SK-N-SH treated with all-trans-retinoic acid at 6 μM for 48 hours (cell line): Measurements from ENCODE around the gene TTBK2.
"Not testable (repeated sequence)": the region's sequence is repeated elsewhere in the genome, so short reads cannot be mapped to it uniquely, and the experiment has no call there.

ENCODE experiments used
- ATAC-seq: fragments of 200-7000 bp; cut with Tn5 transposase; 3 replicates; pipeline ENCODE4 v1.9.1; 2020; ENCODE audit warnings: mild to moderate bottlenecking, moderate library complexity
- ARNTL ChIP-seq: fragments of 450-650 bp; formaldehyde crosslinking; IDR thresholded peaks from 2 replicates; pipeline ENCODE4 v1.5.0; 2020; ENCODE audit warnings: low read depth, mild to moderate bottlenecking, moderate library complexity, borderline replicate concordance
- CREB5 ChIP-seq: fragments of 250-450 bp; sonication (Bioruptor Pico); IDR thresholded peaks from 2 replicates; pipeline ENCODE4 v1.5.1; 2020; ENCODE audit warnings: low read depth, mild to moderate bottlenecking, moderate library complexity
- CSRNP3 ChIP-seq: fragments of 250-450 bp; sonication (Bioruptor Pico); IDR thresholded peaks from 2 replicates; pipeline ENCODE4 v1.5.1; 2021; ENCODE audit warnings: mild to moderate bottlenecking, moderate library complexity
- ESRRG ChIP-seq: fragments of 250-450 bp; sonication (Bioruptor Pico); IDR thresholded peaks from 2 replicates; pipeline ENCODE4 v1.6.1; 2021; ENCODE audit warnings: mild to moderate bottlenecking
- ISL1 ChIP-seq: fragments of 250-450 bp; sonication (Bioruptor Pico); IDR thresholded peaks from 2 replicates; pipeline ENCODE4 v2.1.2; 2022; ENCODE audit warnings: mild to moderate bottlenecking, moderate library complexity
- OSR1 ChIP-seq: fragments of 250-450 bp; sonication (Bioruptor Pico); IDR thresholded peaks from 2 replicates; pipeline ENCODE4 v1.8.0; 2022; ENCODE audit warnings: moderate library complexity, mild to moderate bottlenecking, inconsistent platforms
- PATZ1 ChIP-seq: fragments of 250-450 bp; sonication (Bioruptor Pico); IDR thresholded peaks from 2 replicates; pipeline ENCODE4 v1.8.0; 2020; ENCODE audit warnings: mild to moderate bottlenecking, moderate library complexity, borderline replicate concordance
- POU6F1 ChIP-seq: fragments of 250-450 bp; sonication (Bioruptor Pico); IDR thresholded peaks from 2 replicates; pipeline ENCODE4 v1.8.0; 2021; ENCODE audit warnings: low read depth, mild to moderate bottlenecking, moderate library complexity, borderline replicate concordance
- PPARA ChIP-seq: fragments of 250-450 bp; sonication (Bioruptor Pico); IDR thresholded peaks from 2 replicates; pipeline ENCODE4 v1.5.0; 2020; ENCODE audit warnings: mild to moderate bottlenecking, borderline replicate concordance
- RARB ChIP-seq: fragments of 250-450 bp; sonication (Bioruptor Pico); IDR thresholded peaks from 2 replicates; pipeline ENCODE4 v1.8.0; 2021; ENCODE audit warnings: mild to moderate bottlenecking, moderate library complexity
- SNAI2 ChIP-seq: fragments of 250-450 bp; sonication (Bioruptor Pico); IDR thresholded peaks from 2 replicates; pipeline ENCODE4 v1.5.0; 2020; ENCODE audit warnings: mild to moderate bottlenecking, moderate library complexity
- TCF4 ChIP-seq: fragments of 250-450 bp; sonication (Bioruptor Pico); IDR thresholded peaks from 2 replicates; pipeline ENCODE4 v1.8.0; 2021; ENCODE audit warnings: mild to moderate bottlenecking, moderate library complexity, borderline replicate concordance
- ZC3H10 ChIP-seq: fragments of 250-450 bp; sonication (Bioruptor Pico); IDR thresholded peaks from 2 replicates; pipeline ENCODE4 v1.5.1; 2021; ENCODE audit warnings: mild to moderate bottlenecking, moderate library complexity
- ZFP3 ChIP-seq: fragments of 250-450 bp; sonication (Bioruptor Pico); IDR thresholded peaks from 2 replicates; pipeline ENCODE4 v1.5.0; 2020; ENCODE audit warnings: mild to moderate bottlenecking, moderate library complexity
- ZNF565 ChIP-seq: fragments of 450-650 bp; formaldehyde crosslinking; conservative IDR thresholded peaks from 2 replicates; pipeline ENCODE4 v1.5.0; 2020; ENCODE audit warnings: low read depth, mild to moderate bottlenecking, moderate library complexity
- ZNF70 ChIP-seq: fragments of 450-650 bp; formaldehyde crosslinking; IDR thresholded peaks from 2 replicates; pipeline ENCODE4 v1.5.0; 2020; ENCODE audit warnings: mild to moderate bottlenecking, moderate library complexity

Gene TTBK2

GRCh38 chr15:42903388-42904324 lies 16.9 kb downstream of the TTBK2 start (continued):
- TF ChIP-seq PATZ1 (CRISPR knock-in tag) = no peak
- no peak for TF ChIP-seq OSR1 (CRISPR knock-in tag)

- ATAC-seq = not testable (repeated sequence)
These were observed 26.7 kb downstream of the TTBK2 start for GRCh38 chr15:42893911-42894310.

GRCh38 chr15:42891569-42891968 lies 29.0 kb downstream of the TTBK2 start:
- TF ChIP-seq PPARA (no peak), ZFP3 (no peak), POU6F1 (CRISPR knock-in tag) (no peak), ZNF70 (CRISPR knock-in tag) (no peak), RARB (CRISPR knock-in tag) (no peak), CSRNP3 (CRISPR knock-in tag) (no peak), SNAI2 (CRISPR knock-in tag) (no peak), ISL1 (CRISPR knock-in tag) (no peak), ESRRG (no peak), ARNTL (CRISPR knock-in tag) (no peak), TCF4 (no peak), ZNF565 (CRISPR knock-in tag) (no peak), PATZ1 (CRISPR knock-in tag) (no peak), ZC3H10 (CRISPR knock-in tag) (no peak), CREB5 (no peak)
- no peak; the same call in 1 of the 3 replicates for ATAC-seq

GRCh38 chr15:42890161-42890913 lies 30.2 kb downstream of the TTBK2 start:
- peak; percentile 95 for ATAC-seq

GRCh38 chr15:42887384-42887783 lies 33.2 kb downstream of the TTBK2 start:
- not testable (repeated sequence) for ATAC-seq

More at GRCh38 chr15:42890161-42890913, 30.2 kb downstream of the TTBK2 start:
- TF ChIP-seq ISL1 (CRISPR knock-in tag) = peak; percentile 74
- TF ChIP-seq CSRNP3 (CRISPR knock-in tag) = no peak
- TF ChIP-seq, all 23 proteins: peak for 1
